GM12892 (cell line): ENCODE results near the gene IL27RA.

Experiments used
- DNase-seq: peaks from one replicate; pipeline ENCODE4 v3.0.0; 2011; ENCODE audit not compliant: insufficient read length
- FAIRE-seq: peaks from 2 replicates; lab custom pipeline; 2011; peaks lifted over from hg19 to GRCh38; lab: Jason Lieb, UNC
- POLR2A ChIP-seq: IDR thresholded peaks from 2 replicates; pipeline ENCODE4 v1.6.1; 2011; ENCODE audit warnings: low read depth, low read length, control low read depth
- POLR2AphosphoS5 ChIP-seq: IDR thresholded peaks from 2 replicates; pipeline ENCODE4 v1.6.1; 2011; ENCODE audit warnings: low read depth, low read length, control low read depth
- TAF1 ChIP-seq: IDR thresholded peaks from 2 replicates; pipeline ENCODE4 v1.6.1; 2011; ENCODE audit warnings: low read depth, mild to moderate bottlenecking, control low read depth, low read length, borderline replicate concordance

Gene IL27RA

DNA sequence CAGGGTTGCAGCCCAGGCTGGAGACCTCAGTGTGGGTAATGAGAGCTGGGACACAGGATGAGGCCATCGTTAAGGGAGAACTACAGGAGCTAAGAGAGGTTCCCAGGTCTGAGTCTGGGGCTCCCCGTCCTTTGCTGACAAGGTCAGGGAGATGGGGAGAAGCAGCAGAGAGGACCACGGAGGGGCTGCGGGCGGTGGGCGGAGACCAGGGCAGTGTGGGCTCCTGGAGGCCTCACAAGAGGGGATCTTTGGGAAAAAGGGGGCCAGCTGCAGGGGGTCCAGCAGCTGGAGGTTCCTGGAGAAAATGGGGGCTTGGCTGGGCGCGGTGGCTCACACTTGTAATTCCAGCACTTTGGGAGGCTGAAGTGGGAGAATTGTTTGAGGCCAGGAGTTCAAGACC, 41.5 kb upstream of the IL27RA start:
- FAIRE-seq (no peak), DNase-seq (no peak)
- no peak for TF ChIP-seq POLR2A
- no peak for TF ChIP-seq TAF1
- TF ChIP-seq POLR2AphosphoS5, result no peak

- DNase-seq, result peak; percentile 1
- no peak for TF ChIP-seq POLR2A
- TF ChIP-seq POLR2AphosphoS5, result no peak
- TF ChIP-seq TAF1, result no peak
- no peak for FAIRE-seq
Observed at GRCh38 chr19:13992025-13992424, 39.5 kb upstream of the IL27RA start.

DNA sequence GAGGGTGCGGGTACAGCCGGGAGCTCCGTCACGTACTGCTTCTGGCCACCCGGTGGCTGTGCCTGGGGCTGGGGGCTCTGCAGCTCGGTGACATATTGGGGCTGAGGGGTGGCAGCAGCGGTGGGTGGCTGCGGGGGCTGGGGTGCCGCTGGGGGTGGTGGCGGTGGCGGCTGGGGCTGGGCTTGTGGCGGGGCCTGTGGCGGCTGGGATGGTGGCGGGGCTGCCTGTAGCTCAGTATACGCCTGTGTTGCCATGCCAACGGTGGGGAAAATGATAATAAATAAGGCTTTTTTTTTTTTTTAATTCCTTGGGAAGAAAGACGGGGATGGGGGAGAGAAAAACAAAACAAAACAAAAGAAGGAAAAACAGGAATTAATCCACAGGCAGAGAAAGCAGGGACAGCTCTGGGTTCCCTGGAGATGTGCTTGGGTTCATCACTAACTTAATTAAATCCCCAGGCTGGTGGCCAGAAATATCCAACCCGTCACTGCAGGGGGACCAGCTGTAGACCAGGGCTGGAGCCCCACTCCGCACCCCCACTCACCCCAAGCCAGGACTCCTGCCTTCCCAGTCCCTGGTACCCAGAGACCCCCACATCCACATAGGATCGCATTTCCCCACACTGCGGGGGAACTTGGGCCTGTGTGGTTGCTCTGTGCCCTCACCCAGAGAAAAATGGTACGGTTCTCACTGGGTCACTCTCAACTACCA, 37.8 kb upstream of the IL27RA start:
- DNase-seq, result peak; percentile 17
- TF ChIP-seq POLR2AphosphoS5 (no peak), TAF1 (no peak), POLR2A (no peak)
- FAIRE-seq, result no peak

- TF ChIP-seq POLR2A, result no peak
- TF ChIP-seq POLR2AphosphoS5, result no peak
- no peak for TF ChIP-seq TAF1
- DNase-seq (no peak), FAIRE-seq (no peak)
Observed at GRCh38 chr19:13995017-13995728, 36.4 kb upstream of the IL27RA start.

DNA sequence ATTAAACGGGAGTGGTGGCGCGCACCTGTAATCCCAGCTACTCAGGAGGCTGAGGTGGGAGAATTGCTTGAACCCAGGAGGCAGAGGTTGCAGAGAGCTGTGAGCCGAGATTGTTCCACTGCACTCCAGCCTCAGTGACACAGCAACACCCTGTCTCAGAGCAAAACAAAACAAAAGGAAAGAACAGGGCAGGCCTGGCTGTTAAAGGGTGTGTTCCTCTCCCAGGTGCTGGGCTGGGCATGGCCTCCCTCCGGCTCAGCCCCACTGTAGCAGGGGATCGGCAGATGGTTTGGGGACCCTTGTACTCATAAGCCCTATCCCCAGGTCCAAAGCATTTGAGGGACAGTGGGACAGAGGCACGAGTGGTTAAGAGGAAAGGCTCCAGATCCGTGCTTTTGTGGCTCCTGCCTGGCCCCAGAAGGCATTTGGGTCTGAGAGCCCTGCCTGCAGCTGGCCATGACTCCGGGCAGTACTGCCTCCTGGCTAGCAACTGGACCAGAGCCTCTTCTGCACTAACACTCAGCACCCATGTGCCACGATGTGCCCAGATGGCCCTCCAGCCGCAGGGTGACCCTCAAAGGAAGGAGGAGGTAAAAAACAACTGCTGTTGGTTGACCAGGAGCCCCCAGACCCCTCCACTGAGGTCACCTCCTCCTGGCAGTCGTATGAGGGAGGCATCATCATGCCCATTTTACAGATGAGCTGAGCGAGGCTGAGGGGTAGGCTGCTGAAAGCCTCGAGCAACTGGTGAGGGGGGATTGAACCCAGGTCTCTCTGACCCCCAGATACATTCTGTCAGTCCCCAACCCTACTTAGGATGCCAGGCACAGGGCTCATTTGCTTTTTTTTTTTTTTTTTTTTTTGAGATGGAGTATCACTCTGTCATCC, 35.4 kb upstream of the IL27RA start:
- no peak for DNase-seq
- no peak for TF ChIP-seq POLR2AphosphoS5
- TF ChIP-seq POLR2A, result no peak
- no peak for TF ChIP-seq TAF1
- no peak for FAIRE-seq

DNA sequence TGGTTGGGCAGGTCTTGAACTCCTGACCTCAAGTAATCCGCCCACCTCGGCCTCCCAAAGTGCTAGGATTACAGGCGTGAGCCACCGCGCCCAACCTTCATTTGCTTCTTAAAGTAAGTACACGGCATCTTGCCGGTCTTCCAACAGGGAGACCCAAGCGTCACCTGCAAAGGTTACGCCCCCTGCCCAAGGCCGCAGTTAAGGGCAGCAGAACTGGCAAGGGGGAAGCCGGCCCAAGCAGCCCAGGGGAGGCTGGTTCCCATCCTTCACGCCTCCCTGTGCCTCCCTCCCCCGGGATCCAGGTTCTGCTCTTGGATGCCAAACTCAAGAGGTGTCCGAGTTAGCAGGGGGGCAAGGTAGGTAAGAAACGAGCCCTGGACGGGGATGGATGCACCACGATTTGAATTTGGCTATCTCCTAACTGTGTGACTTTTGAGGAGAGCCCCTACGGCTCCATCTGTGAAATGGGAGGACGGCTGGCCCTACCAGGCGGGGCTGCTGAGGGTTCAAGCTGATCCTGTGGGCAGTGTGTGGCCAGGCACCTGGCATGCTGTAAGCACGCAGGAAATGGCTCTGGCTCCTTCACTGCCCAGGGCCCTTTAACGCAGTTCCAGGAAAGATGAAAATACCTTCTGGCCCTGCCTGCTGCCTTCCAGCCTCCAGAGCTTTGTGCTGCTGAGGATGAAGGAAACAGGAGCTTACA, 34.5 kb upstream of the IL27RA start:
- DNase-seq (no peak), FAIRE-seq (no peak)
- TF ChIP-seq POLR2A, result no peak
- no peak for TF ChIP-seq POLR2AphosphoS5
- TF ChIP-seq TAF1, result no peak

DNA sequence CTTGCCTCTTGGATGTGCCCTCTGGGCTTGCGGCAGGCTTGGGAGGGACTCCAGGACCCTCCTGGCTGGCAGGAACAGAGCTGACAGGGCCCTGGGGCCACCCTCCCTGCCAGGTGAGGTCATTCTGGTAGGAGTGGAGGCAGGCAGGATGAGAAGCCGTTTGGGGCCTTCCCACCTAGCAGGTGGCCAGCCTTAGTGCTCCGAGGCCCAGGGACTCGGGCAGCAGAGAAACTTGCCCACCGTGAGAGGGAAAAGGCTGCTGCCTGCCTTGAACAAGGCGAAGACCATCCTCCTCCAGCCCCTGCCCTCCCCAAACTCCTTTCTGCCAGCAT, 34.0 kb upstream of the IL27RA start:
- DNase-seq (no peak), FAIRE-seq (no peak)
- TF ChIP-seq TAF1, result no peak
- no peak for TF ChIP-seq POLR2AphosphoS5
- TF ChIP-seq POLR2A, result no peak

GRCh38 chr19:13998426-13998825, 33.1 kb upstream of the IL27RA start:
- DNase-seq, result no peak
- TF ChIP-seq TAF1 (no peak), POLR2AphosphoS5 (no peak), POLR2A (no peak)
- FAIRE-seq, result no peak

GRCh38 chr19:13999085-13999484, 32.5 kb upstream of the IL27RA start:
- no peak for DNase-seq
- FAIRE-seq, result no peak
- no peak for TF ChIP-seq TAF1
- no peak for TF ChIP-seq POLR2AphosphoS5
- TF ChIP-seq POLR2A, result no peak

DNA sequence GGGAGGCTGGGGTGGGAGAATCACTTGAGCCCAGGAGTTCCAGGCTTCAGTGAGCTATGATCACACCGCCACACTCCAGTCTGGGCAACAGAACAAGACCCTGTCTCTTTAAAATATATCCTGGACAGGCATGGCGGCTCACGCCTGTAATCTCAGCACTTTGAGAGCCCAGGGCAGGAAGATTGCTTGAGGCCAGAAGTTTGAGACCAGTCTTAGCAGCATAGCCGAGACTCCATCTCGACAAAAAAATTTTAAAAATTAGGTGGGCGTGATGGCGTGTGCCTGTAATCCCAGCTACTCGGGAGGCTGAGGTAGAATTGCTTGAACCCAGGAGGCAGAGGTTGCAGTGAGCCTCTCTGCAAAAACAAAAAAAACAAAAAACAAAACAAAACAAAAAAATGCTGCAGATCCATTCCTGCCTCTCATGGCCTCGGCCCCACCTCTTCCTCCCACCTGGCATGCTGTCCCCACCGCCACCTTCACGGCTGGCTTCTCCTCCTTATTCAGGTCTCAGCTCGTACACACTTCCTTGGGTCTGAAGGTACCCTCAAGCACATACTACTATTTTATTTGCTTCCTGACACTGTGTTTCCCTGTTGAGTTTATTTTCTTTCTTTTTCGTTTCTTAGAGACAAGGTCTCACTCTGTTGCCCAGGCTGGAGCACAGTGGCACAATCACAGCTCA, 30.7 kb upstream of the IL27RA start:
- no peak for FAIRE-seq
- TF ChIP-seq TAF1 (no peak), POLR2AphosphoS5 (no peak), POLR2A (no peak)
- DNase-seq, result no peak

GRCh38 chr19:14002571-14003250, 28.9 kb upstream of the IL27RA start:
- FAIRE-seq (peak; percentile 40), DNase-seq (no peak)
- TF ChIP-seq POLR2AphosphoS5, result no peak
- no peak for TF ChIP-seq TAF1
- TF ChIP-seq POLR2A, result no peak
